ENCODE data around the gene RNF186.
"Not testable (repeated sequence)": the region's sequence is repeated elsewhere in the genome, so short reads cannot be mapped to it uniquely, and the experiment has no call there.

RNF186 gene

DNA sequence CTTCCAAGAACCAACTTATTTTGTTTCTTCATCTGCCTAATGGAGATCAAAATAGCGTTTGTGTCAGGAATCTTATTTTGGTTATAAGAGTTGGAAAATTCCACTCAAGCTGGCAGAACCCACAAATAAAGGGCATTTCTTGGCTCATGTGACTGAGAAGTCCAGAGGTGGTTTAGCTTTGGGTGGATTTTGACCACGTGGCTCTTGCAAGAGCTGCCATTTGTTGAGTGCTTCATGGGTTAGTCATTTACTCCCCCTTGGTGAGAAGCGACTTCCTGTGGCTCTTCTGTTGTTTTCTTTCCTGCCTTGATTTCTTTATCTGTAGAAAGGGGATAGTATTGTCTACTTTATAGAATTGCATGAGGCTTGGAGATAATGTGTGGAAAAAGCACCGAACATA is 9.5 kb upstream of the RNF186 start:
- no peak for FAIRE-seq

DNA sequence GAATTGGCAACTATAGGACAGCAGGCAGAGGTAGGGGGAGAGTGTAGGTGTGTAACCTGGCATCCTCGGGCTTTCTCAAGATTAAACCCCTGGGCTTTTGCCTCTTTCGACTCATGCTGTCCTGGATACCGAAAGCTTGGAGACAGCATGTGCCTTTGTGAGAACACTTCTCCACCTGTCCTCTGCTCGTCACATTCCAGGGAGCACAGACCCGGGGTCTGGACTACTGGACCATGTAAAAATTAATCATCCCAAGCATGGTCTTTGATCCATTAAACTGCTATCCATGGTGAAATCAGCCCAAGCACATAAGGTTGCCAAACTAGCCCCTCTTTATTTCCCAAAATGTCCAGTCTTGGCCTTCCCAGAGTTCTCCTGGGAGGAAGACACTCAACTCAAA is 9.0 kb upstream of the RNF186 start:
- FAIRE-seq = no peak
- no peak for DNase-seq (ENCODE audit: low spot score)

More for the DNA sequence above, 9.5 kb upstream of the RNF186 start:
- no peak for DNase-seq (ENCODE audit: low spot score)

DNA sequence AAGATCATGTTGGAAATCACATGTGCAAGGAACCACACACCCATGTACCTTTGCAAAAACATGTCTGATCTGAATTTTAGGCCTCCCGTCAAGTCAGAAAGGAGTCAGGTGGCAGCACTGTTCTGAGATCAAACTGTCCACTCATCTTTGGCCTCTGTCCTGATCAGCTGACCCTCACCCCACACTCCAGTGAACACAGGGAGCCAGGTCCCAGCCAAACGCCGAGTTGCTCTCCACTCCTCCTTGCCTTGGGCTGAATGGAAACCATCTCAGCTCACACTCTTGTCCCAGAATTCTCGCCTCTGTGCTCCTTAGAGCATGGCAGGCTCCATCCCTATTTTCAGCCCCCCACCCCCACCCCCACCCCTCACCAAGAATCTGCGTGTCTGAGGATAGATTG is 4.6 kb upstream of the RNF186 start:
- DNase-seq (ENCODE audit: low spot score) (no peak), FAIRE-seq (no peak)

DNA sequence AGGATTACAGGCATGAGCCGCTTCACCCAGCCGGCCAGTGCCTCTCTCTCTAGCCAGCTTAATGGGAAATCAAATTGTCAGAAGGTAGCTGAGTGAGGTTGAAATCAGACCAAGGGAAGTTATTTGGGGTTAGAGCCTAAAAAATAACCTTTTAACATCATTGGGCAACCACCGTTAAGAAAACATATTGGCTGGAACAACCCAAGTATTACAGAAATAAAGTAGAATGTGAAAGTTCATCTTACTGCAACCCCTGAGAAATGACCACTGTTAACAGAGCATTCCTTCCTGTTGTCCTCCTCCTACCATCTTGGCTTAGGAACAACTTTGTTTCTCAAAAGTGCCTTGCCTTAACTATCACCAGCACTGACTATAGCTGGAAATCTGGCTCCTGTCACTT is 3.2 kb upstream of the RNF186 start:
- DNase-seq (ENCODE audit: low spot score) = no peak
- no peak for FAIRE-seq

DNA sequence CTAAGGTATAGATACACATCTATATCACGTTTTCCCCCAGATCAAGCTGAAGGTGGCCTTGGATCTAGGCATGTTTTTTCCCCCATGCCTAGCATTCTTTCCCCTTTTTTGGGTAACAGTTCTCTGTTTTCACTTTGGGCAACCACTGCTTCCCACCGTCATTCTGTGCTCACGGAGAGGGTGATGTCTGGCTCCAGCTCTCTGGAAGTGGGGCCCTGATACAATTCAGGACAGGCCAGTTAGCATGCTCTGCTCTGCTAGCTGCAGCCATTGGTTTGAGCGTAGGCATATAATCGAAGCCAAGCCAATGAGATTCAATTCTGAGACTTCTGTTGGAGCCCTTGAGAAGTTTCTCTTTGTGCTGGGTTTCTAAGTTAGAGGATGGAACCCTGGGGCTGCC is 2.1 kb upstream of the RNF186 start:
- no peak for DNase-seq (ENCODE audit: low spot score)
- no peak for FAIRE-seq

DNA sequence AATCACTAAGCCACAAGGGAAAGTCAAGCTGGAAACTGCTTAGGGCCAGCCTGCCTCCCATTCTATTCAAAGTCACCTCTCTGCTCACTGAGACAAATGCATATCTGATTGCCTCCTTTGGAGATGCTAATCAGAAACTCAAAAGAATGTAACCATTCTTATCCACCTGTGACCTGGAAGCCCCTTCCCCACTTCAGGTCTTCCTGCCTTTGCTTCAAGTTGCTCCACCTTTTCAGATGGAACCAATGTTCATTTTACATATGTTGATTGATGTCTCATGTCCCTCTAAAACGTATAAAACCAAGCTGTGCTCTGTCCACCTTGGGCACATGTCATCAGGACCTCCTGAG is 1.6 kb upstream of the RNF186 start:
- not testable (repeated sequence) for DNase-seq (ENCODE audit: low spot score); FAIRE-seq

DNA sequence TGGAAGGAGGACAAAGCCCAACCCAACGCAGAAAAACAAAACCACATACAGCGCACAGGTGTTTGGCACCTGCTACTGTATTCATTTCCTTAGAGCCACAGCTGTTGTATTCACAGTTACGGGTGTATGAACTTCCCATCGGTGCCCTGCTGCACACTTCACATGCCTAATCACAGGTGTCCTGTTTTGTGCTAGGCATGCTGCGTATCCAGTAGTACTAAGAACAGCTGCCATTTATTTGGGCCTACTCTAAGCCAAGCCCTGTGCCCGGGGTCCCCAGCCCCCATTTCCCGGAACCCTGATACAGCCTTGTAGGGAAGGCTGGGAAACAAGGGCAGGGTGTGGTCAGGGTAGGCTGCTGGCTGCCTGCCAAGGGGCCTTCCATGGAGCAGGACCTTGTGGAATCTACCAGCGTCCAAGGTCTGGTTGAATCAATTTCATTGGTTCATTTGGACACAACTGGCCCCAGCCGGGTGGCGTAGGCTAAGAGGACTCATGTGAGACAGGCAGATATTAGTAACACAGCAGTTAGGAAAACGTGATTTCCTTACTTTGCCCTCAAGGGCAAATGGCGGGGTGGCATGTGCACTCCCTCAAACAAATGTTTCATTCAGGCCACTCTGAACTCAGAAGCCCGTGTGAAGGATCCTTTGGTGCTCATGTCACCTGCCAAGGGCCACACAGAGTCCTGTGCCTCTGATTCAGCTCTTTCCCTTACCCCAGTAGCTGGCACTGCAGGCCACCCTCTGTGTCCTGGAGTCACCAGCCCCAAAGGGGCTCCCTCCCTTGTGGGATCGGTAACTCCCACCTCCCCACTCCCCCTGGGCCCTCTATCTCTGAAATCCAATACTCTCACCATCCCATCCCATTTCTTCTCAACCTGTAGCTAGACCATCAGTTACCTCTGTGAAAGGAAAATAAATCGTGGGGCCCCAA is 986 bp upstream of the RNF186 start:
- DNase-seq (ENCODE audit: low spot score) = no peak
- no peak for FAIRE-seq

DNA sequence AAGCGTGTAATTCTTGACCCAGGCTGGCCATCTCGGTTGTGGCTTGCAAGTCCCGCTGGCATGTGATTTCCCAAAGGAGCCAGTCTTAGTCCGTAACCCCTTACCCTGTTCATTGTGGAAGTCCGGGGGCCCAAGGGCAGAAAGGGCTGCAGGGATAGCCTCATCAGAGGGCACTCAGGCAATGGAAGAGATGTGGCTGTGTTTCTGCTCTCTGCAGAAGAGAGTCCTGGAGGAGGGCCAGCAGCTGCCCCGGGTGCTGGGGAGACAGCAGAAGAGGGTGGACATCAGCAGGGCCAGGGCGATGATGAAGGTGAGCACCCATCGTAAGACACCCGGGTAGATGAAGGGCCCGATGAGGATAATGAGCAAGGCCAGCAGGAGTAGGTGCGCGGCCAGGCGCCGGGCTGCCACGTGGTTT is 830 bp downstream of the RNF186 start:
- DNase-seq (ENCODE audit: low spot score) = no peak
- FAIRE-seq = no peak

DNA sequence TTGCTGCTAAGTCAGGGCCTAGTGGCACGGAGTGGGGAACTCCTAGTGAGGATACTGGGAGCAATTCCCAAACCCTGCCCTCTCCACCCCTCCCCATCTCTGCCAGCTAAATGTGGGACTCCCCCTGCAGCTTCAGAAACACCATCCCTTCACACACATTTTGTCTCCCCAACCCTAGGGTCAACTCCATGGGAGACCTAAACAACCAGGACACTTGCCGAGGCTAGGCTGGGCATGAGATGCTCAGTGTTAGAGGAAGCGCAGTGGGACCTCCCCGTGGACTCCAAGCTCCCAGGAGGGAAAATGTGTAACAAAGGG is 1.5 kb downstream of the RNF186 start:
- no peak for DNase-seq (ENCODE audit: low spot score)
- FAIRE-seq = no peak

DNA sequence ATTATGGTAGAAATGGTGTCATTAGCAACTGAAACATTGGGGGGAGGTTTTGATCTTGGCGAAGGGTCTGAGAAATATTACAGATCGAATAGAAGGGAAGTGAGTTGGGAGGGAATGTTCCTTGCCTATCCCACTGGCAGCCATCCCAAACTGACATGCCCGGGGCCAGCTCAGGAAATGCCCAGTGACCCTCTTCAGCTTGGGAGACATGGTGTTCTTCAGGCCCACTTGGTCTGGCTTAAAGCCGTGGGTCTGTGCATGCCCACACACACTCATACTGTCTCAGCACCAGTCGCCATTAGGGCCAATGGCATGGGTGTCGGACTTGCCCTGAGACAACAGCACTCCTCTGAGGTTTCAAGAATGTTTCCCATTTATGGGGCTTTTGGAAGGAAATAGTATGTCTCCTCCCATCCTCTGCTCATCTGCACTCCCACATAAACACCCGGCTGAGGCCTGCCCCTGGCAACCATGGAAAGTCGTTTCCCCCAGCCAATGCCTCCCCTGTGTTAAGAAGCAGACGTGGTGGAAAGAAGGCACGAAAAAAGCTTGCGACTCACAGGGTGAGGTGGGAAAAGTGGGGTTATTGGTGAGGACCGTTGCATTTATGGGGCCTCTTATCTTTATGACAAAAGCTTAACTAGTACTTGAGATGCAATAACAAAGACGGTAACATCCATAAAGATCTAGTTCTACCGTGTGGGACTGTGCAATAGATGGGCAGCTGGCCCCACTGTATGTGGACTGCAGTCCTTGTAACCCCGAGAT is 2.0 kb downstream of the RNF186 start:
- no peak for FAIRE-seq
- no peak for DNase-seq (ENCODE audit: low spot score)

DNA sequence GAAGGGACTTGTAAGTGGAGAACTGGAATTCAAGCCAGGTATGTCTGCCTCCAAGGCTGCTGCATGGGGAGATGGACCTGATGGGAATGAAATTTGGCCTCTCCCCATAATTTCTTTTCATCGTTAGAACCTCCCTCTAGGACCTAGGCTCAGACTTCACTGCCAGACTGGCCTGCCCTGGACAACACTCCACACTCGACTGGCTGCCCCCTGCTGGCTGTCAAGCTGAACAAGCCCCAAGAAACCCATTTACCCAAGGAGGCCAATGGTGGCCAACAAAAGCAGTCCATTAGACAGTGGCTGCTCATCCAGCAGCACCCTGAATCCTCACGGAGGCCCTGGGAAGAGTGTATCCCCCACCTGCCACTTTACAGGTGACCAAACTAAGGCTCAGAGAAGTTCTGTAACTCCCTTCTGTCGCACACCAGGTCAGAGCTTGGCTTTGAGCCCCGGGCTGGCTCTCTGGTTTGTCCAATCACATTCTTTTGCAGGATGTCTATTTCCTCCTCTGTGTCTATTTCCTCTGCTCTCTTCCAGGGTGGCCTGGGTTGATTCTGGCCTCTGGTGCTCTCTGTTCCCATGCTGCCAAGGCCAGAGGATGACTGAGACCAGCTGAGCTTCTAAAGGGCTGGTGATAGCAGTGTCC is 3.8 kb downstream of the RNF186 start:
- DNase-seq (ENCODE audit: low spot score) (no peak), FAIRE-seq (no peak)

DNA sequence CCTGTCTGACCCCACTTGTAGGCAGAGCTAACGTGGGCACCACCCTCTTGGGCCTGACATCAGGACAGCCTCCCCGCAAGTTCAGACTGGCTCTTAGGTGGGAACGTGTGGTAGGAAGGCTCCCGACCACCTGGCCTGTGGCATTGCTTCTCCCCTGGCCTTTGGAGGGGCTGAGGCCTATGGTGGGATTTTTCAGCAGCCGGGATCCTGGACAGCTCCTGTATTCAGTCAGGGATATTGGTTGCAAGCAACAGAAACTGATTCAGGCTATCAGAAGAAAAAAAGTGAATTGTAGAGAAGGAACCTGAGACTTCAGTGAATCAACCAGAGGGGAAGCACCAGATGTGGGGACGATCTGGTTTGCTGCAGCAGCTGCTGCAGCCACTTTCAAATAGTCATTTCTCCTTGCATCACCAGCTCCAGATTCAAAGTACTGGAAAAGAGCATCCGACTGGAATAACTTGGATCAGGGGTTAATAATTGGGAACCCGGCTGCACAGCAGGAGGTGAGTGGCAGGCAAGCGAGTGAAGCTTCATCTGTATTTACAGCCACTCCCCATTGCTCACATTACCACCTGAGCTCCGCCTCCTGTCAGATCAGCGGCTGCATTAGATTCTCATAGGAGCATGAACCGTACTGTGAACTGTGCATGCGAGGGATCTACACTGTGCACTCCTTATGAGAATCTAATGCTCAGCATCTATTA is 5.9 kb downstream of the RNF186 start:
- DNase-seq (ENCODE audit: low spot score) (no peak), FAIRE-seq (no peak)

DNA sequence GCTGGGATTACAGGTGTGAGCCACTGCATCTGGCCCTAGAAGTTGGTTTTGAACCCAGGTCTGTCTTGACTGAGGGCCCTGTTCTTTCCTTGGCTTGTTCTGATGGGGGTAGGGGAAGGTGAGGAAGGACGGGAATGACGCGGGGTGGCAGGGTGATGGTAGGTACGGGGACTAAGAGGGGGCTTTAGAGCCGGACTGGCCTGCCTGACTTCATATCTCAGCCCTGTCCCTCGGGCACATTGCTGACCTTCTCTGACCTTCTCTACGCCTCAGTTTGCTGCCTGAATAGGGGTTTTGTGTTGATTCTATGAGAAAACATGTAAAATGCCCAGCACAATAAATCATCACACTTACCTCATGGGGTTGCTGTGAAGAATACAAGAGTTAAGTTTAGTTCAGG is 6.7 kb downstream of the RNF186 start:
- DNase-seq (ENCODE audit: low spot score) (no peak), FAIRE-seq (no peak)

DNA sequence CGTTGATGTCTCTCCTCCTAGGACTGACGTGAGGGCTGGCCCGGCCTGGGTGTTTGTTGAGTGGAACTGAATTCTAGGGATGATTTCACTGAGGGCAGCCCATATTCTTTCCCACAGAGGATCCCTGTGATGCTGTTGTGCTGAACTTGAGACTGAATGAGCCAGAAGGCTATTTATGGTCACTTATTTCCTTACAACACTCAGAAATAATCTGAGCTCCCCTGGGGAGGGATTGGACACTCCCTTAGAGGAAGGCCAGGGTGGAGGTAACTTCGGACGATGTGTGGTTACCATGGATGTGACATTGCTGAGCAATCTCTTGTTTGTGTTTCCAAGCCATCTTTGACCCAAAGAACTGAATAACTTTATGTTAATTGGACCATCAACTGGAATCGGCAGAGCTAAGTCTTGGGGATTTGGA is 10.2 kb downstream of the RNF186 start:
- FAIRE-seq (no peak), DNase-seq (ENCODE audit: low spot score) (peak; percentile 21)

DNA sequence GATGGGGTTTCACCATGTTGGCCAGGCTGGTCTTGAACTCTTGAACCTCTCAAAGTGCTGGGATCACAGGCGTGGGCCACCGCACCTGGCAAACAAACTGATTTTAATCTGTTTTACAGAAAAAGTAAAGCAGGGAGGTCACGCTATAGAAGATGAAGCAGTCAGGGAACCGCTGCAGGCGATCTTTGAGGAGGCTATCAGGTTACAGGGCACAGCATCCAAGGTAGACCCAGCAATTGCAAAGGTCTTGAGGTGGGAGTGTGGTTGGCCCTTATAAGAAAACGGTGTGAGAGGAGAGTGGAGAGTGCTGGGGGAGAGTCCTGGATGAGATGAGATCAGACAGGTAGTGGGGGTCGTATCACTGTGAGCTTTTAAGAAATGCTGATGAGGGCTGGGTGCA is 12.8 kb downstream of the RNF186 start:
- FAIRE-seq = no peak
- DNase-seq (ENCODE audit: low spot score) = no peak

DNA sequence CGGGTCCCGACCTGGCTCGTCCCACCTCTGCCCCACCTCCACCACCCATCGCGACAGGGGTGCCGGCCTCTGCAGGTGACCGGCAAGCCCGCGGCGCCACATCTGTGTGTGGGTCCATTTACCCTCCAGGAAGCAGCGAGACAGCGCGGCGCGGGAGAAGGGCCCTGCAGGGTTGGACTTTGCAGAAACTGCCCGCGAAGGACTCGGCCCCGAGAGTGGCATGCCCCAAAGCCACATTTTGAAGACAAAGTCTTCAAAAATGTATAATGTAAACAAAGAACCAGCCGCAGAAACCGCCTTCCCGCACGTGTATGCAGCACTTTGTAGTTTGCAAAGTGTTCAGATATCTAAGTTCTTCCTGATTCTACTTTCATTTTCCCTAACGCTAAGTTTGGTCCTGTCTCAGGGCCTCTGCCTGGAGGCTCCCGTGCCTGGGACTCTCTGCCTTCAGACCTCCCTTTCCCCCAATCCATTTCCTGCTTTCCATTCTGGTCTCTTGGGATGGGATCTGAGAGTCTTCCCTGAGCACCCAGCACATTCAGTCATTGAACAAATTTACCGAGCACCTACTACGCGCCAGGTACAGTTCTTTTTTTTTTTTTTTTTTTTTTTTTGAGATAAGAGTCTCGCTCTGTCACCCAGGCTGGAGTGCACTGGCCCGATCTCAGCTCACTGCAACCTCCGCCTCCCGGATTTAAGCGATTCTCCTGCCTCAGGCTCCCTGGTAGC is 14.8 kb downstream of the RNF186 start:
- peak; percentile 57 for FAIRE-seq
- DNase-seq (ENCODE audit: low spot score) = peak; percentile 83

DNA sequence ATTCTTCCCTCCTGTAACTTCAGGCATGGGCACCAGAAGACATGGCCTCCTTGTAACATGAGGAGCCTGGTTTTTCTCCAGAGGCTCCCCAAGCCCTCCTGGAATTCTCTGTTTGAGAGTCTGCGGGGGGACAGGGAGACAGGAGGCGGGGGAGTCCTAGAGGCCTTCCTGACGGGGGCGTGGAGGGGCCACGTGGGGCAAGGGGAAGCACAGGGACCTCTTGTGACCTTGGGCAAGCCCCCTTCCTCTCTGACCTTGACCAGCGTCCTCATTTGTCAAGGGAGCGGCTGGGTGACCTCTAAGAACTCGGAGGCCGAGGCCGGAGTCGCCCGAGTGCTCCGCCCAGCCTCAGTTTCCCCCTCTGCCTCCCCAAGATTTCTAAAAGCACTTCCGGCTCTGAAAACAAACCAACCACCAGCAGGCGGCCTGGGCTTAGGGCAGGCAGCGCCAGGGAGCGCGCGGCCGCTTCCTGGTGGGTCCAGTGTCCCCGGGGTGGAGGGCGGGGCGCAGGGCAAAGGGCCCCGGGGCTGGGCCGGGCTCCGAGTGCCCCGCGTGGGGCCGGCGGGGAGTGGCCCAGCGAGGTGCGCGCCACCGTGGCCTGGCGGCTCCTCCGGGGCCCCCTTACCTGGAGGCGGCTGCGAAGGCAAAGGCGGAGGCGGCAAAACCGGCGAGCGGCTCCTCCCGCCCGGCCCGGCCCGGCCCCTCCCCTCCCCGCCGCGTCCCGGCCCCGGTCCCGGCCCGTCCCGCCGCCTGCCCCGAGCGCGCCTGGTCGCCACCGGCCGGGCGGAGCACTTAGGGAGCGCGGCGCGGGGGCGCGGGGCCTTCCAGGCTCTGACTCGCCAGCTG is 15.6 kb downstream of the RNF186 start, which contains the start of gene TMCO4:
Gene TMCO4, minus strand, starts transcription at position 687 of the 846 bp plus-strand sequence. CDS start 19,158 bp downstream, outside the sequence.
- DNase-seq (ENCODE audit: low spot score) = peak; percentile 47
- FAIRE-seq = no peak

DNA sequence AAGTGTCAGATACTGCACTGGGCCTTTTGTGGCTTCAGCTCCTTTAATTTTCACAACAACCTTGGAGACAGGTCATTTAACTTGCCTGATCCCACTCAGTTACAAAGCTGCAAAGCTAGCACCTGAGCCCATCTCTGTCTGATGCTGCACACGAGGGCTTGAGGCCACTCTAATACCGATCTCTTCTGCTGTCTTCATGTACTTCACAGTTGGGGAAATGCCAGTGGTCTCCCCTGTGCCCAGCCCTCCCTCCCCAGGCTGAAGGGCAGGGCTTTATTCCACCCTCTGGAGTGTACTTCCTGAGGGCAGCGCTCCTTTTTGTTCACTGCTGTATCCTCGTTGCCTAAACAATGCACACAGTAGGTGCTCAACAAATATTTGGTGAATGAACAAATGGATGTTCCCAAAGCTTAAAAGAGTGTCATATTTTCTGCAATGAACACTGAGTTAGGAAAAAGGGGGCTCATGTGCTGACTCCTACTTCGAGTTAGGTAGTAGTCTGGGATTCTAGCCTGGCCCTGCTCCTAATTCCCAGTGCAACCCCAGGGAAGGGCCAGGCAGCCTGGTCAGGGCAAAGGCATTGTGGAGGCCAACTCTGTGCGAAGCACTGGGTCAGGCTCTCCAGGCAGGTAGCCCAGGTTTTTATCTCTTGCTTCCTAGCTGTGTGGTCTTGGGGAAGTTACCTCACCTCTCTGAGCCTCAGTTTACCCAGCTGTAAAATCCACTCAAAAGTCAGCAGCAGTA is 16.4 kb downstream of the RNF186 start:
- DNase-seq (ENCODE audit: low spot score) (no peak), FAIRE-seq (no peak)

DNA sequence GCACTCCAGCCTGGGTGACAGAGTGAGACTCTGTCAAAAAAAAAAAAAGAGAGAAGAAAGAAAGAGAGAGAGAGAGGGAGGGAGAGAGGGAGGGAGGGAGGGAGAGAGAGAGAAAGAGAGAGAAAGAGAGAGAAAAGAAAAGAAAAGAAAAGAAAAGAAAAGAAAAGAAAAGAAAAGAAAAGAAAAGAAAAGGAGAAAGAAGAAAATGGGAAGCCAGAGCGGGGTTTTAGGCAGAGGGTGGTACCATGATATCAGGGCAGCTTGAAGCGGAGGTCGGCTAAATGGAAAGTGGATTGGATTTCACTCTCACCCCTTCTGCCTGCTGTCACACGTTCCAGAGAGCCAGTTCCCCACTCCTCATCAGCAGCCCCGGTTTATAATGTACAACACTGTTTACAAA is 17.3 kb downstream of the RNF186 start:
- no peak for DNase-seq (ENCODE audit: low spot score)
- no peak for FAIRE-seq
